ENCODE results near the gene ATP6V0B. TPM values are rescaled to one million over a fixed set of nuclear protein-coding genes. Genes with fewer than 3 reads are reported as not detected.
A peak's percentile ranks its signal among the peaks of the same experiment; 100 is the strongest.

Gene ATP6V0B
- 100 to 1,000 TPM; 184 to 205 TPM for total RNA-seq
- 190 TPM for polyA plus RNA-seq

- Histone ChIP-seq H3K9me3 (ENCODE audit: low read length) (no peaks in the 10 kb centered on the region), H3K4me1 (ENCODE audit: insufficient read depth, low read length) (peaks cover 46% of the 10 kb centered on the region), H3K27me3 (ENCODE audit: insufficient read depth, low read length, poor library complexity, severe bottlenecking) (no peaks in the 10 kb centered on the region), H3K4me3 (ENCODE audit: low read length) (peak within 1 kb of the TSS; percentile 85), H3K27ac (ENCODE audit: low read depth, low read length) (peak within 1 kb of the TSS; percentile 79), H3K36me3 (ENCODE audit: insufficient read depth, low read length) (peaks cover 21% of the 10 kb centered on the region)
- H3K4me3 Mint-ChIP-seq = peak within 1 kb of the TSS; percentile 86 to 98 (median 94)
- peaks cover 57 to 67% (median 66%) of the 10 kb centered on the region in 3 donors for H3K4me1 Mint-ChIP-seq
- H3K27me3 Mint-ChIP-seq = peaks cover 0 to 6% of the 10 kb centered on the region in 2 donors
- DNase-seq = peak; percentile 86 to 94 (median 94)
- no peaks in the 10 kb centered on the region for H3K9me3 Mint-ChIP-seq
- ChIA-PET POLR2A (interaction anchor here (1.0 to 1.6 kb wide), 2 partner anchors 28 to 325 kb away, joined by 4 to 9 read pairs; partner anchors contain the start of genes IPO13 and KDM4A), CTCF (interaction anchor here (0.8 to 2.5 kb wide), 3 partner anchors 28 to 62 kb away, joined by 3 to 12 read pairs (median 5); partner anchors contain the start of gene IPO13)
- peak within 1 kb of the TSS; percentile 86 to 99 (median 93) for H3K27ac Mint-ChIP-seq
- peaks cover 3 to 54% (median 9%) of the 10 kb centered on the region in 3 donors for H3K36me3 Mint-ChIP-seq
Measured at GRCh38 chr1:43974443-43975248, at the start of gene ATP6V0B. Gene ATP6V0B (plus strand): TSS chr1:43974960. CDS start chr1:43975041, 81 bp downstream.

- POLR2A ChIA-PET = no interaction called here
Measured at GRCh38 chr1:43925846-43926245, 48.9 kb upstream of the ATP6V0B start.

GRCh38 chr1:43930168-43930948 lies 44.4 kb upstream of the ATP6V0B start:
- peaks cover 6 to 15% (median 8%) of the 10 kb centered on the region in 3 donors for H3K4me1 Mint-ChIP-seq
- Histone ChIP-seq H3K27me3 (ENCODE audit: insufficient read depth, low read length, poor library complexity, severe bottlenecking) (peaks cover 16% of the 10 kb centered on the region), H3K4me3 (ENCODE audit: low read length) (no peak overlapping the region), H3K9me3 (ENCODE audit: low read length) (no peaks in the 10 kb centered on the region), H3K27ac (ENCODE audit: low read depth, low read length) (no peak overlapping the region), H3K4me1 (ENCODE audit: insufficient read depth, low read length) (no peaks in the 10 kb centered on the region), H3K36me3 (ENCODE audit: insufficient read depth, low read length) (no peaks in the 10 kb centered on the region)
- H3K36me3 Mint-ChIP-seq = peaks cover 0 to 15% (median 7%) of the 10 kb centered on the region in 3 donors
- peaks cover 19 to 26% of the 10 kb centered on the region in 2 donors for H3K27me3 Mint-ChIP-seq
- CTCF ChIA-PET = interaction anchor here (0.9 to 1.2 kb wide), 4 partner anchors 15 to 400 kb away, joined by 3 to 4 read pairs (median 3); no protein-coding TSS in a partner anchor
- no peak overlapping the region for H3K4me3 Mint-ChIP-seq
- POLR2A ChIA-PET = no interaction called here
- H3K27ac Mint-ChIP-seq = no peak overlapping the region
- no peaks in the 10 kb centered on the region for H3K9me3 Mint-ChIP-seq
- no peak for DNase-seq

More at GRCh38 chr1:43925846-43926245, 48.9 kb upstream of the ATP6V0B start:
- H3K36me3 ChIP-seq (ENCODE audit: insufficient read depth, low read length) = no peaks in the 10 kb centered on the region
- H3K27ac ChIP-seq (ENCODE audit: low read depth, low read length) = no peak overlapping the region
- peak overlapping the region in 1 of 8 donors; percentile 4 for H3K27ac Mint-ChIP-seq
- H3K4me3 Mint-ChIP-seq = no peak overlapping the region
- H3K4me3 ChIP-seq (ENCODE audit: low read length) = no peak overlapping the region
- no peaks in the 10 kb centered on the region for H3K9me3 ChIP-seq (ENCODE audit: low read length)
- no peaks in the 10 kb centered on the region for H3K27me3 ChIP-seq (ENCODE audit: insufficient read depth, low read length, poor library complexity, severe bottlenecking)
- no peaks in the 10 kb centered on the region for H3K4me1 Mint-ChIP-seq
- H3K36me3 Mint-ChIP-seq = peaks cover 0 to 31% (median 16%) of the 10 kb centered on the region in 3 donors
- CTCF ChIA-PET = interaction anchor here (1.9 kb wide), 1 partner anchor 9 kb away, joined by 11 read pairs; no protein-coding TSS in a partner anchor
- no peaks in the 10 kb centered on the region for H3K9me3 Mint-ChIP-seq
- H3K4me1 ChIP-seq (ENCODE audit: insufficient read depth, low read length) = no peaks in the 10 kb centered on the region
- H3K27me3 Mint-ChIP-seq = peaks cover 0 to 3% of the 10 kb centered on the region in 2 donors
- DNase-seq = no peak

GRCh38 chr1:43930949-43931275 lies 43.8 kb upstream of the ATP6V0B start:
- no peak overlapping the region for H3K27ac Mint-ChIP-seq
- no peak for DNase-seq
- H3K36me3 Mint-ChIP-seq = peaks cover 0 to 9% (median 1%) of the 10 kb centered on the region in 3 donors
- Histone ChIP-seq H3K27ac (ENCODE audit: low read depth, low read length) (no peak overlapping the region), H3K4me1 (ENCODE audit: insufficient read depth, low read length) (no peaks in the 10 kb centered on the region), H3K9me3 (ENCODE audit: low read length) (no peaks in the 10 kb centered on the region), H3K36me3 (ENCODE audit: insufficient read depth, low read length) (no peaks in the 10 kb centered on the region), H3K27me3 (ENCODE audit: insufficient read depth, low read length, poor library complexity, severe bottlenecking) (peaks cover 21% of the 10 kb centered on the region), H3K4me3 (ENCODE audit: low read length) (no peak overlapping the region)
- ChIA-PET POLR2A (no interaction called here), CTCF (interaction anchor here (0.9 to 1.2 kb wide), 3 partner anchors 105 to 401 kb away, joined by 3 to 4 read pairs (median 3); no protein-coding TSS in a partner anchor)
- H3K27me3 Mint-ChIP-seq = peaks cover 22 to 29% of the 10 kb centered on the region in 2 donors
- H3K4me1 Mint-ChIP-seq = peaks cover 6 to 18% (median 11%) of the 10 kb centered on the region in 3 donors
- no peak overlapping the region for H3K4me3 Mint-ChIP-seq
- H3K9me3 Mint-ChIP-seq = no peaks in the 10 kb centered on the region

- Histone ChIP-seq H3K27me3 (ENCODE audit: insufficient read depth, low read length, poor library complexity, severe bottlenecking) (peaks cover 21% of the 10 kb centered on the region), H3K27ac (ENCODE audit: low read depth, low read length) (no peak overlapping the region), H3K36me3 (ENCODE audit: insufficient read depth, low read length) (no peaks in the 10 kb centered on the region), H3K4me3 (ENCODE audit: low read length) (no peak overlapping the region), H3K9me3 (ENCODE audit: low read length) (no peaks in the 10 kb centered on the region), H3K4me1 (ENCODE audit: insufficient read depth, low read length) (no peaks in the 10 kb centered on the region)
- Mint-ChIP-seq H3K9me3 (no peaks in the 10 kb centered on the region), H3K4me1 (peaks cover 6 to 21% (median 11%) of the 10 kb centered on the region in 3 donors), H3K36me3 (peaks cover 0 to 3% (median 0%) of the 10 kb centered on the region in 3 donors), H3K27ac (no peak overlapping the region), H3K27me3 (peaks cover 22 to 29% of the 10 kb centered on the region in 2 donors), H3K4me3 (no peak overlapping the region)
- CTCF ChIA-PET = interaction anchor here (1.4 to 4.4 kb wide), 2 partner anchors 15 to 105 kb away, joined by 4 to 46 read pairs; partner anchors contain the start of gene IPO13
- POLR2A ChIA-PET = no interaction called here
- DNase-seq = no peak
Measured at GRCh38 chr1:43931711-43932660, 42.8 kb upstream of the ATP6V0B start.

- Mint-ChIP-seq H3K9me3 (no peaks in the 10 kb centered on the region), H3K27me3 (peaks cover 24 to 29% of the 10 kb centered on the region in 2 donors), H3K4me3 (peak overlapping the region in 1 of 7 donors; percentile 2), H3K36me3 (no peaks in the 10 kb centered on the region), H3K27ac (no peak overlapping the region), H3K4me1 (peaks cover 6 to 21% (median 11%) of the 10 kb centered on the region in 3 donors)
- peaks cover 21% of the 10 kb centered on the region for H3K27me3 ChIP-seq (ENCODE audit: insufficient read depth, low read length, poor library complexity, severe bottlenecking)
- no peaks in the 10 kb centered on the region for H3K9me3 ChIP-seq (ENCODE audit: low read length)
- CTCF ChIA-PET = interaction anchor here (1.4 to 4.4 kb wide), 5 partner anchors 10 to 168 kb away, joined by 4 to 46 read pairs (median 9); partner anchors contain the start of gene IPO13
- no peaks in the 10 kb centered on the region for H3K4me1 ChIP-seq (ENCODE audit: insufficient read depth, low read length)
- POLR2A ChIA-PET = no interaction called here
- H3K4me3 ChIP-seq (ENCODE audit: low read length) = no peak overlapping the region
- no peak for DNase-seq
- no peak overlapping the region for H3K27ac ChIP-seq (ENCODE audit: low read depth, low read length)
- H3K36me3 ChIP-seq (ENCODE audit: insufficient read depth, low read length) = no peaks in the 10 kb centered on the region
Measured at GRCh38 chr1:43932786-43933385, 41.9 kb upstream of the ATP6V0B start.
